Measurements from ENCODE around the gene MLLT1.

DNA sequence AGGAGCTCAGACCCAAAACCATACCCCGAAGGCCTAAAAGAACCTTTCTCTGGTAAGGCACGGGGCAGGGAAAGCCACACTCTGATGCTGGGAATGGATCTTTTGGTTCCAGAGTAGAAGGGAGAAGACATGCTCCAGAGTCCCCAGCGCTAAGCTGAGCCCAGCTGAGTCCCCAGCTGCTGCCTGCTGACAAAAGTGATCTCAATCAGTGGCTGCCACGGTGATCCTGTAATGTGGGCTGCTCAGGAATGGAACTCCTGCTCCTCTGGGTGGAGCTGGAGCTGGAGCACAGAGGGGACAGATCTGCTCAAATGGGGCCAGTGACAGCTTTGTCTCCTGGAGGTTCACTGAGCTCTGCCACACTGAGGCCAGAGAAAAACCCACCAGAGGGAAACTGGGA, 70.5 kb downstream of the MLLT1 start:
- TF ChIP-seq SUZ12 (IDR thresholded peaks at IDR 0.05) (no peak), ELF4 (IDR thresholded peaks at IDR 0.05) (no peak), BHLHE40 (IDR thresholded peaks at IDR 0.05; ENCODE audit: borderline replicate concordance) (no peak), SP1 (IDR thresholded peaks at IDR 0.05) (no peak), FOXM1 (IDR thresholded peaks at IDR 0.05; ENCODE audit: borderline replicate concordance) (no peak), LEF1 (IDR thresholded peaks at IDR 0.05; ENCODE audit: borderline replicate concordance) (no peak), FOXA1 (IDR thresholded peaks at IDR 0.05) (no peak)
- TF ChIP-seq, protein P1, sequence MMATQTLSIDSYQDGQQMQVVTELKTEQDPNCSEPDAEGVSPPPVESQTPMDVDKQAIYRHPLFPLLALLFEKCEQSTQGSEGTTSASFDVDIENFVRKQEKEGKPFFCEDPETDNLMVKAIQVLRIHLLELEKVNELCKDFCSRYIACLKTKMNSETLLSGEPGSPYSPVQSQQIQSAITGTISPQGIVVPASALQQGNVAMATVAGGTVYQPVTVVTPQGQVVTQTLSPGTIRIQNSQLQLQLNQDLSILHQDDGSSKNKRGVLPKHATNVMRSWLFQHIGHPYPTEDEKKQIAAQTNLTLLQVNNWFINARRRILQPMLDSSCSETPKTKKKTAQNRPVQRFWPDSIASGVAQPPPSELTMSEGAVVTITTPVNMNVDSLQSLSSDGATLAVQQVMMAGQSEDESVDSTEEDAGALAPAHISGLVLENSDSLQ (IDR thresholded peaks at IDR 0.05) = no peak
